ENCODE results near the gene SOX11.

The SOX11 gene

DNA sequence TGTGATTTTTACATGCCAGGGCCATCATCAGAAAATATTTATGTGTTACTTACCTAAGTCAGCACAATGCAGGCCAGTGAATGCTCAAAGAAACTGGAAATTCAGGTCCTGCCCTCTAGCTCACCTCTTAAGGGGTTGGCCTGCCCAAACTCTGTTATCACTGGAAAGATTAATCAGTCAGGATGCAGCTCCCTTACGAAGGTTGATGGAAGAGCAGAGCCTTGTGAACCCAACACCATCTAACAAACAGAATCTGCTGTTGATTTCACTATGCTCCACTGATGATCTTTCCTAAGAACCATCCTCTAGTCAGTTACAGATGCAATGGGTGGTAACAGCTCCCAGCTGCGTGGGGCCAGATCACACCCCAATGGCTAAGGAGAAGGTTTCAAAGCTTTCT lies 38.2 kb downstream of the SOX11 start:
- Histone ChIP-seq H3K79me2 (ENCODE audit: insufficient read depth, low read length) (no peaks in the 10 kb centered on the region), H4K20me1 (ENCODE audit: insufficient read depth, low read length) (no peaks in the 10 kb centered on the region), H3K27ac (ENCODE audit: low read depth, low read length, poor library complexity, severe bottlenecking) (no peak overlapping the region), H3K27me3 (ENCODE audit: insufficient read depth, low read length) (no peaks in the 10 kb centered on the region), H2AFZ (ENCODE audit: low read length) (no peak overlapping the region), H3K9ac (ENCODE audit: low read length) (no peak overlapping the region), H3K4me1 (ENCODE audit: insufficient read depth, low read length, severe bottlenecking) (no peaks in the 10 kb centered on the region), H3K4me2 (ENCODE audit: low read length) (no peak overlapping the region), H3F3A (ENCODE audit: insufficient read depth, low read length) (no peaks in the 10 kb centered on the region), H3K36me3 (ENCODE audit: insufficient read depth, low read length) (no peaks in the 10 kb centered on the region), H3K9me3 (ENCODE audit: low read length) (no peaks in the 10 kb centered on the region), H3K9me2 (ENCODE audit: low read depth, low read length) (no peaks in the 10 kb centered on the region), H3K4me3 (ENCODE audit: low read depth, low read length, poor library complexity, severe bottlenecking) (no peak overlapping the region)
- TF ChIP-seq, protein P1, sequence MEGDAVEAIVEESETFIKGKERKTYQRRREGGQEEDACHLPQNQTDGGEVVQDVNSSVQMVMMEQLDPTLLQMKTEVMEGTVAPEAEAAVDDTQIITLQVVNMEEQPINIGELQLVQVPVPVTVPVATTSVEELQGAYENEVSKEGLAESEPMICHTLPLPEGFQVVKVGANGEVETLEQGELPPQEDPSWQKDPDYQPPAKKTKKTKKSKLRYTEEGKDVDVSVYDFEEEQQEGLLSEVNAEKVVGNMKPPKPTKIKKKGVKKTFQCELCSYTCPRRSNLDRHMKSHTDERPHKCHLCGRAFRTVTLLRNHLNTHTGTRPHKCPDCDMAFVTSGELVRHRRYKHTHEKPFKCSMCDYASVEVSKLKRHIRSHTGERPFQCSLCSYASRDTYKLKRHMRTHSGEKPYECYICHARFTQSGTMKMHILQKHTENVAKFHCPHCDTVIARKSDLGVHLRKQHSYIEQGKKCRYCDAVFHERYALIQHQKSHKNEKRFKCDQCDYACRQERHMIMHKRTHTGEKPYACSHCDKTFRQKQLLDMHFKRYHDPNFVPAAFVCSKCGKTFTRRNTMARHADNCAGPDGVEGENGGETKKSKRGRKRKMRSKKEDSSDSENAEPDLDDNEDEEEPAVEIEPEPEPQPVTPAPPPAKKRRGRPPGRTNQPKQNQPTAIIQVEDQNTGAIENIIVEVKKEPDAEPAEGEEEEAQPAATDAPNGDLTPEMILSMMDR (IDR thresholded peaks at IDR 0.05; ENCODE audit: low read length): no peak
- no peak for TF ChIP-seq EZH2 (IDR thresholded peaks at IDR 0.05; ENCODE audit: borderline replicate concordance, low read length)

DNA sequence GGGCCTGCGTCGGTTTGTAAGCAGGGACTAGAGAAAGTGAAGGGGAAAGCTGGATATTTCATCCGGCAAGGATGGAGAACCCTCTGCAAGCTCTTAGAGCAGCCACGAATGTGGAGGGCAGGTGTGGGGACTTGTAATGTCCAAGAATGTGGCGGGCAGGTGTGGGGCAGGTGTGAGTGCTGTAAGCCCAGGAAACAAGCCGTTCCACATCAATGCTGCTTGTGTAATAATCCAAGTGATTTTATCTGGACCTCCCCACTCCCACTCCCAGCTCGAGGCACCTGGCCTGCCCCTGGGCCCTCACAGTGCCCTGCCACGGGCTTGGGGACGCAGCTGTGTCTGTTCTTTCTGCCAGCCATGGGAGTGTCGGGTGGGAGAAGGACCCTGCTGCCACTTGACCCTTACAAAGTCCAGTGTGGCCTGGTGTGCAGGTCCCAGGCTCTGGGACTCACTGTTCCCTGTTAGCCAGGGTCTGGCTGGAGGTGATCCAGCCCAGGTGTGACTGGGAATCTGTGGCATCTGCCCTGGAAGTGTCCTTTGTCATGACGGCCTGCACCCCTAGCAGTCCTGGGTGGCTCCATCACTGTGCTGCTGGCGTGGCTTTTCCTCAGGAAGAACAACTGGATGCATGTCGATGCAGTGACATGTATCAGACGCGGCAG lies 42.8 kb downstream of the SOX11 start:
- 0 out of 2 replicates have a peak, but pooled peaks cover 6% of the 10 kb centered on the region for H3K27me3 ChIP-seq (ENCODE audit: insufficient read depth, low read length)
- no peaks in the 10 kb centered on the region for H3K9me3 ChIP-seq (ENCODE audit: low read length)
- H4K20me1 ChIP-seq (ENCODE audit: insufficient read depth, low read length): no peaks in the 10 kb centered on the region
- H3K4me3 ChIP-seq (ENCODE audit: low read depth, low read length, poor library complexity, severe bottlenecking): no peak overlapping the region
- no peaks in the 10 kb centered on the region for H3K4me1 ChIP-seq (ENCODE audit: insufficient read depth, low read length, severe bottlenecking)
- no peak overlapping the region for H3K9ac ChIP-seq (ENCODE audit: low read length)
- no peak overlapping the region for H3K27ac ChIP-seq (ENCODE audit: low read depth, low read length, poor library complexity, severe bottlenecking)
- no peak overlapping the region for H2AFZ ChIP-seq (ENCODE audit: low read length)
- no peaks in the 10 kb centered on the region for H3K36me3 ChIP-seq (ENCODE audit: insufficient read depth, low read length)
- H3K4me2 ChIP-seq (ENCODE audit: low read length): no peak overlapping the region
- TF ChIP-seq EZH2 (IDR thresholded peaks at IDR 0.05; ENCODE audit: borderline replicate concordance, low read length): no peak
- TF ChIP-seq, protein P1 (IDR thresholded peaks at IDR 0.05; ENCODE audit: low read length): no peak
- no peaks in the 10 kb centered on the region for H3K79me2 ChIP-seq (ENCODE audit: insufficient read depth, low read length)
- no peaks in the 10 kb centered on the region for H3K9me2 ChIP-seq (ENCODE audit: low read depth, low read length)
- no peaks in the 10 kb centered on the region for H3F3A ChIP-seq (ENCODE audit: insufficient read depth, low read length)

DNA sequence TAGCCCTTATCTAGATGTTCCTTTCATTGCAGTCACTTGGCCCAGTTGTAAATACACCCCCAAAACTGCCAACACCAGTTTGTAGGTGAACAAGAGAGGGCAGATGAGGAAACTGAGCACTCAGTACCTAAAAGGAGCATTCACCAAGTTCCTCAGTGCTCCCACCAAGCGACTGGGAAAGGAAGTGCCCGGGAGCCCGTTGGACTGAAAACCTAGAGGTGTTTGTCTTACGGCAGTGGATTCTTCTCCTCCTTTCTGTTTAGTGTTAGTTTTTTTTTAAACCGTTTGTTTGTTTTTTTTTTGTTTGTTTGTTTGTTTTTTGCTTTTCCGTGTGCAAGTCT lies 43.3 kb downstream of the SOX11 start:
- Histone ChIP-seq H3K9me3 (ENCODE audit: low read length) (no peaks in the 10 kb centered on the region), H3K27ac (ENCODE audit: low read depth, low read length, poor library complexity, severe bottlenecking) (no peak overlapping the region), H3K27me3 (ENCODE audit: insufficient read depth, low read length) (0 out of 2 replicates have a peak, but pooled peaks cover 6% of the 10 kb centered on the region), H2AFZ (ENCODE audit: low read length) (no peak overlapping the region), H3K4me2 (ENCODE audit: low read length) (no peak overlapping the region), H3K36me3 (ENCODE audit: insufficient read depth, low read length) (no peaks in the 10 kb centered on the region), H3K4me3 (ENCODE audit: low read depth, low read length, poor library complexity, severe bottlenecking) (no peak overlapping the region), H3F3A (ENCODE audit: insufficient read depth, low read length) (no peaks in the 10 kb centered on the region), H3K79me2 (ENCODE audit: insufficient read depth, low read length) (no peaks in the 10 kb centered on the region), H3K4me1 (ENCODE audit: insufficient read depth, low read length, severe bottlenecking) (no peaks in the 10 kb centered on the region), H3K9ac (ENCODE audit: low read length) (no peak overlapping the region), H3K9me2 (ENCODE audit: low read depth, low read length) (no peaks in the 10 kb centered on the region), H4K20me1 (ENCODE audit: insufficient read depth, low read length) (no peaks in the 10 kb centered on the region)
- no peak for TF ChIP-seq EZH2 (IDR thresholded peaks at IDR 0.05; ENCODE audit: borderline replicate concordance, low read length)
- TF ChIP-seq, protein P1 (IDR thresholded peaks at IDR 0.05; ENCODE audit: low read length): no peak
